C4-2B (cell line): ENCODE measurements around the gene TRIP4.

Experiments used
- ZFX ChIP-seq: fragments of 450-650 bp; IDR thresholded peaks from 2 replicates; pipeline ENCODE4 v1.6.1; 2017
- TF ChIP-seq, protein P1 (sequence below): fragments of 450-650 bp; conservative IDR thresholded peaks from 2 replicates; pipeline ENCODE4 v1.5.1; 2017; ENCODE audit warnings: mild to moderate bottlenecking

DNA sequence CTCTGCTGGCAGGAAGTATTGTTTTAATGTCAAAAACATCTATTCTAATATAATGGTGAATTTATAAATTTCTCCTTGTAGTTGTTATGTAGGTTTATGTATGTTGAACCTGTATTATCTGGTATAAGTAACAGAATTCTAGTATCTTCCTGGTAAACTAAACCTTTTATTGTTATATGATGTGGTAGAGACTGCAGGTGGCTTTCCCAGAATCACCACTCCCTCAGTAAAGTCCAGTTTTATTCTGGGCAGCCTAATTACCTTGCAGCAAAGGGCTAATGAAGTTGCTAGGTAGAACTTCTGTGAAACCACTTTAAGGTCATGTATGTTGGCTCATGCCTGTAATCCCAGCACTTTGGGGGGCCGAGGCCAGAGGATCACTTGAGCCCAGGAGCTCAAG lies 47.3 kb upstream of the TRIP4 start:
- TF ChIP-seq, protein P1, sequence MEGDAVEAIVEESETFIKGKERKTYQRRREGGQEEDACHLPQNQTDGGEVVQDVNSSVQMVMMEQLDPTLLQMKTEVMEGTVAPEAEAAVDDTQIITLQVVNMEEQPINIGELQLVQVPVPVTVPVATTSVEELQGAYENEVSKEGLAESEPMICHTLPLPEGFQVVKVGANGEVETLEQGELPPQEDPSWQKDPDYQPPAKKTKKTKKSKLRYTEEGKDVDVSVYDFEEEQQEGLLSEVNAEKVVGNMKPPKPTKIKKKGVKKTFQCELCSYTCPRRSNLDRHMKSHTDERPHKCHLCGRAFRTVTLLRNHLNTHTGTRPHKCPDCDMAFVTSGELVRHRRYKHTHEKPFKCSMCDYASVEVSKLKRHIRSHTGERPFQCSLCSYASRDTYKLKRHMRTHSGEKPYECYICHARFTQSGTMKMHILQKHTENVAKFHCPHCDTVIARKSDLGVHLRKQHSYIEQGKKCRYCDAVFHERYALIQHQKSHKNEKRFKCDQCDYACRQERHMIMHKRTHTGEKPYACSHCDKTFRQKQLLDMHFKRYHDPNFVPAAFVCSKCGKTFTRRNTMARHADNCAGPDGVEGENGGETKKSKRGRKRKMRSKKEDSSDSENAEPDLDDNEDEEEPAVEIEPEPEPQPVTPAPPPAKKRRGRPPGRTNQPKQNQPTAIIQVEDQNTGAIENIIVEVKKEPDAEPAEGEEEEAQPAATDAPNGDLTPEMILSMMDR = no peak
- TF ChIP-seq ZFX = no peak
